ENCODE data around the gene CHRNA4. TPM values are rescaled to one million over a fixed set of nuclear protein-coding genes. Genes with fewer than 3 reads are reported as not detected.

The CHRNA4 gene
- polyA plus RNA-seq, 1 of the 3 experiments (the other 2 are of a cell fraction) = not detected

DNA sequence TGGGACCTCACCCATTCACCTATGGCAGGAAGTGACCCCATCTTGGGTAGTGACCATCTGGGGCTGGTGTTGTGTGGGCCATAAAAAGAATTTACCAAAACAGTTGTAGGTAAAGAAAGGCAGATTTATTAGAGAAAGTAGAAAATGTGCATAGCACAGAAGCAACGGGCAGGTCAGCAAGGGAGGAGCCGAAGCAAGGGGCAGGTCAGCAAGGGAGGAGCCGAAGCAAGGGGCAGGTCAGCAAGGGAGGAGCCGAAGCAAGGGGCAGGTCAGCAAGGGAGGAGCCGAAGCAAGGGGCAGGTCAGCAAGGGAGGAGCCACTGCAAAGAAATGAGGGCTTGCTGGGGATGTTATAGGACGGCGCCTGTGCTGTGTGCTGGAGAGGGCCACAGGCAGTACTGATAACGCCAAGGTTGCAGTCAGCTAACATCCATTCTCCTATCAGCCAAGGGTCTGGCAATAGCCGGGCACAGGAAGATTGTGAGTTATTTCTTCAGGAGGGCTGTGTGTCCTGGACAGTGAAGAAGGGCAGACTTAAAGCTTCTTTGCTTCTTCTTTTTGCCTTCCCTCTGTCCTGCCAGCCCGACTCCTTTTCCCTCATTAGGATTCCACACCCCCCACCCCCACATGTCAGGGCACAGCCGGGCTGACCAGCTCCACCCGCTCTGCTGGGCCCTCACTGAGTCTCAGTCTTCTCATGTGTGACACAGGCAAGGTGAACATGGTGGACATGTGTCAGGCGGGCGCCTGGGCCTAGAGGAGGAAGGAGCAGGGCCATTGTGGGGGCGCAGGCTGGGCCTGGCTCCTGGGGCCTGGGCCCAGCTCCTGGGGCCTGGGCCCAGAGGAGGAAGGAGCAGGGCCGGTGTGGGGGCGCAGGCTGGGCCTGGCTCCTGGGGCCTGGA, 31.6 kb upstream of the CHRNA4 start:
- H3K9ac ChIP-seq = no peak overlapping the region
- no peak for DNase-seq
- H3K9me2 ChIP-seq = no peaks in the 10 kb centered on the region
- TF ChIP-seq CHD2 (IDR thresholded peaks at IDR 0.05; ENCODE audit: low read length, partially characterized antibody) (no peak), MEF2A (IDR thresholded peaks at IDR 0.05; ENCODE audit: borderline replicate concordance, low read depth) (no peak), CTCF (IDR thresholded peaks at IDR 0.05) (no peak), TEAD4 (IDR thresholded peaks at IDR 0.05; ENCODE audit: borderline replicate concordance, insufficient read depth) (no peak), EZH2phosphoT487 (IDR thresholded peaks at IDR 0.05; ENCODE audit: borderline replicate concordance, low read depth) (no peak), RCOR1 (IDR thresholded peaks at IDR 0.05; ENCODE audit: low read length) (no peak), TAF1 (IDR thresholded peaks at IDR 0.05; ENCODE audit: borderline replicate concordance, low read depth, low read length) (no peak), JUND (IDR thresholded peaks at IDR 0.05) (no peak), MAX (IDR thresholded peaks at IDR 0.05; ENCODE audit: low read depth) (no peak), REST (IDR thresholded peaks at IDR 0.05; ENCODE audit: low read depth, low read length) (no peak), USF1 (IDR thresholded peaks at IDR 0.05; ENCODE audit: borderline replicate concordance, low read depth) (no peak), RXRA (IDR thresholded peaks at IDR 0.05; ENCODE audit: borderline replicate concordance, low read depth) (no peak), FOSL2 (IDR thresholded peaks at IDR 0.05; ENCODE audit: borderline replicate concordance, low read depth) (no peak), YY1 (IDR thresholded peaks at IDR 0.05; ENCODE audit: low read depth) (no peak), GATA2 (CRISPR knock-in tag; IDR thresholded peaks at IDR 0.05) (no peak), NRF1 (IDR thresholded peaks at IDR 0.05; ENCODE audit: low read depth, low read length) (no peak), RFX5 (IDR thresholded peaks at IDR 0.05; ENCODE audit: low read length) (no peak), EP300 (IDR thresholded peaks at IDR 0.05; ENCODE audit: borderline replicate concordance in 1 of 2, low read depth in 1 of 2, low read length in 1 of 2) (no peak), RAD21 (IDR thresholded peaks at IDR 0.05; ENCODE audit: low read length) (no peak)
- TF ChIP-seq, protein P1, sequence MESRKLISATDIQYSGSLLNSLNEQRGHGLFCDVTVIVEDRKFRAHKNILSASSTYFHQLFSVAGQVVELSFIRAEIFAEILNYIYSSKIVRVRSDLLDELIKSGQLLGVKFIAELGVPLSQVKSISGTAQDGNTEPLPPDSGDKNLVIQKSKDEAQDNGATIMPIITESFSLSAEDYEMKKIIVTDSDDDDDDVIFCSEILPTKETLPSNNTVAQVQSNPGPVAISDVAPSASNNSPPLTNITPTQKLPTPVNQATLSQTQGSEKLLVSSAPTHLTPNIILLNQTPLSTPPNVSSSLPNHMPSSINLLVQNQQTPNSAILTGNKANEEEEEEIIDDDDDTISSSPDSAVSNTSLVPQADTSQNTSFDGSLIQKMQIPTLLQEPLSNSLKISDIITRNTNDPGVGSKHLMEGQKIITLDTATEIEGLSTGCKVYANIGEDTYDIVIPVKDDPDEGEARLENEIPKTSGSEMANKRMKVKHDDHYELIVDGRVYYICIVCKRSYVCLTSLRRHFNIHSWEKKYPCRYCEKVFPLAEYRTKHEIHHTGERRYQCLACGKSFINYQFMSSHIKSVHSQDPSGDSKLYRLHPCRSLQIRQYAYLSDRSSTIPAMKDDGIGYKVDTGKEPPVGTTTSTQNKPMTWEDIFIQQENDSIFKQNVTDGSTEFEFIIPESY (IDR thresholded peaks at IDR 0.05; ENCODE audit: borderline replicate concordance, low read depth) = no peak
- H3F3A ChIP-seq (replicated peaks; ENCODE audit: insufficient read depth) = no peaks in the 10 kb centered on the region
- no peaks in the 10 kb centered on the region; a peak in 1 of 4 replicates for H3K4me1 ChIP-seq (ENCODE audit: control insufficient read depth in 1 of 2, insufficient read depth in 2 of 2, low read depth in 1 of 2, low read length in 1 of 2)
- WGBS (ENCODE audit: low lambda C conversion rate) = 59% methylated on average over 15 of the region's 17 CpGs
- no peak overlapping the region for H3K4me3 ChIP-seq (ENCODE audit: low read depth in 2 of 2, low read length in 1 of 2)
- no peaks in the 10 kb centered on the region for H3K36me3 ChIP-seq (replicated peaks in 1 of 2; ENCODE audit: control insufficient read depth in 1 of 2, insufficient read depth in 2 of 2, low read length in 1 of 2)
- no peaks in the 10 kb centered on the region for H4K20me1 ChIP-seq (ENCODE audit: insufficient read depth)
- H3K27ac ChIP-seq (ENCODE audit: low read depth in 2 of 2, low read length in 1 of 2) = no peak overlapping the region
- ChIA-PET POLR2A (no interaction called here), CTCF (interaction anchor here (0.7 to 9.1 kb wide), 4 partner anchors 11 to 83 kb away, joined by 3 to 92 read pairs (median 12); no protein-coding TSS in a partner anchor)
- H3K27me3 ChIP-seq (ENCODE audit: insufficient read depth) = peaks cover 21% of the 10 kb centered on the region
- H3K4me2 ChIP-seq = no peak overlapping the region
- H3K79me2 ChIP-seq (ENCODE audit: insufficient read depth) = no peaks in the 10 kb centered on the region
- peaks cover 3% of the 10 kb centered on the region; the same call in 1 of the 2 replicates for H3K9me3 ChIP-seq
- H2AFZ ChIP-seq (ENCODE audit: low read depth) = no peak overlapping the region

Measured in SK-N-SH (cell line).